Colonic mucosa (tissue), 4 donors: ENCODE data around the gene SH3TC1. TPM values are rescaled to one million over a fixed set of nuclear protein-coding genes. Genes with fewer than 3 reads are reported as not detected.

Experiments
- DNase-seq: peaks from one replicate; pipeline ENCODE4 v3.0.0-alpha.2; 2020
- H3K27ac ChIP-seq: fragments of 200-600 bp; one replicate; pipeline ENCODE4 v1.8.0; 2021
- H3K27me3 ChIP-seq: fragments of 200-600 bp; one replicate; pipeline ENCODE4 v1.8.0; 2021
- H3K36me3 ChIP-seq: fragments of 200-600 bp; one replicate; pipeline ENCODE4 v1.8.0; 2021
- H3K4me1 ChIP-seq: fragments of 200-600 bp; one replicate; pipeline ENCODE4 v1.8.0; 2021; ENCODE audit warnings: mild to moderate bottlenecking
- H3K4me3 ChIP-seq: fragments of 200-600 bp; one replicate; pipeline ENCODE4 v1.8.0; 2021
- H3K9ac ChIP-seq, 2 donors: one replicate each; pipeline ENCODE4 v1.7.0; 2013; ENCODE audit warnings: control low read depth in 2 of 2, low read depth in 2 of 2, low read length in 2 of 2
- H3K9me3 ChIP-seq: fragments of 200-600 bp; one replicate; pipeline ENCODE4 v1.8.0; 2021
- intact Hi-C: fragments of 100-400 bp; cut with DNase I; formaldehyde crosslinking; loops from one replicate; pipeline ENCODE4 v1.14.1; 2022
- total RNA-seq, 2 donors: library from RNA; stranded (reverse); fragmentation: NEBNext Ultra II Directional in 1 of 2; extraction: Animal tissue kit (Norgen Biotek cat#: 25700) in 1 of 2; gene quantifications; one replicate each; pipeline ENCODE4 v1.2.1, GENCODE V29; 2021
- TF ChIP-seq, protein P1 (sequence below): fragments of 200-600 bp; IDR thresholded peaks from one replicate; pipeline ENCODE4 v1.8.0; 2022; ENCODE audit warnings: antibody characterized with exemption, mild to moderate bottlenecking
- donor health status: healthy.
- donor health status: DM: no; HTN: no; CAD: no.
- donor health status: DM: no; HTN: no; CAD: no.

The SH3TC1 gene
- total RNA-seq, 2 donors from 2014 or later, result 10.8 to 22.5 TPM

DNA sequence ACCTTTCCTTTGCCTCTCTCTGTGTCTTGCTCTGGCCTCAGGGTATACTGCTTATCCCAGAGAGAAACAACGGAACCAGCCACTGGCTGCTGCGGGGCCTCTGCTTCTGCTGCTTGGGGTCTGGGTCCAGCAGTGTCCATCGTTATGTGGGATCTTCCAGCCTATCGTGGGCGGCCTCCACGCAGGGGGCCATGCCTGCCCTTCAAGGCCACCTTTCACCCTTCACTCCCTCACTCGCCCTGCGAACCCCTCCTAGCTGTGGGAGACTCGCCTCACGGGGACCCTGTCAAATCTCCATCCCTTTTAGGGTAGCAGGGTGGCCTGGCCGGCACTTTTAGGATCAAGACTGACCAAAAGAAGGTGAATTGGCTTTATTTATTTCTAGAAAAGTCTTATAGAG is 21.1 kb upstream of the SH3TC1 start:
- Histone ChIP-seq H3K27ac (no peak overlapping the region), H3K4me1 (peaks cover 12% of the 10 kb centered on the region), H3K9ac (no peak overlapping the region), H3K4me3 (no peak overlapping the region), H3K9me3 (no peaks in the 10 kb centered on the region), H3K27me3 (no peaks in the 10 kb centered on the region), H3K36me3 (no peaks in the 10 kb centered on the region)
- DNase-seq, result no peak
- intact Hi-C loops, result no loop called here
- TF ChIP-seq, protein P1, sequence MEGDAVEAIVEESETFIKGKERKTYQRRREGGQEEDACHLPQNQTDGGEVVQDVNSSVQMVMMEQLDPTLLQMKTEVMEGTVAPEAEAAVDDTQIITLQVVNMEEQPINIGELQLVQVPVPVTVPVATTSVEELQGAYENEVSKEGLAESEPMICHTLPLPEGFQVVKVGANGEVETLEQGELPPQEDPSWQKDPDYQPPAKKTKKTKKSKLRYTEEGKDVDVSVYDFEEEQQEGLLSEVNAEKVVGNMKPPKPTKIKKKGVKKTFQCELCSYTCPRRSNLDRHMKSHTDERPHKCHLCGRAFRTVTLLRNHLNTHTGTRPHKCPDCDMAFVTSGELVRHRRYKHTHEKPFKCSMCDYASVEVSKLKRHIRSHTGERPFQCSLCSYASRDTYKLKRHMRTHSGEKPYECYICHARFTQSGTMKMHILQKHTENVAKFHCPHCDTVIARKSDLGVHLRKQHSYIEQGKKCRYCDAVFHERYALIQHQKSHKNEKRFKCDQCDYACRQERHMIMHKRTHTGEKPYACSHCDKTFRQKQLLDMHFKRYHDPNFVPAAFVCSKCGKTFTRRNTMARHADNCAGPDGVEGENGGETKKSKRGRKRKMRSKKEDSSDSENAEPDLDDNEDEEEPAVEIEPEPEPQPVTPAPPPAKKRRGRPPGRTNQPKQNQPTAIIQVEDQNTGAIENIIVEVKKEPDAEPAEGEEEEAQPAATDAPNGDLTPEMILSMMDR, result no peak

DNA sequence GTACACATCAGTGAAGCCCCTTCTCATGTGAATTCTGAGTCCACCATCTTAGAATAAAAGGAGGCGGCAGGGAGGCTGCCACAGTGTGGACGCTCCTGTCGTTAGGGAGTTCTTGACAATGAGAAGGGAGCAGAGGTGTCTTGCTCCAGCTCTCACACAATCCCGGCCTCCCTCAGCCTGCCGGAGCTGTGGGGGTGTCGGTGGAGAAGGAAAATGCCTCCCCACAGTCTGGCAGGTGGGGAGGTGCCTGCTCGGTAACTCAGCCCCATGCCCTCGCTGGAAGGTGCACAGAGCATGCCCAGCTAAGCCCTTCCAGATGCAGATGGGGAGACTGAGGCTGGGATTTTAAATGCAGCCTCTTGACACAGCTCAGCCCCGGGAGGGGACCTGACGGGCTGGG is 20.0 kb upstream of the SH3TC1 start:
- TF ChIP-seq, protein P1, result no peak
- no peak overlapping the region for H3K4me3 ChIP-seq
- DNase-seq, result no peak
- H3K27ac ChIP-seq, result no peak overlapping the region
- H3K9me3 ChIP-seq, result no peaks in the 10 kb centered on the region
- H3K27me3 ChIP-seq, result no peaks in the 10 kb centered on the region
- peaks cover 13% of the 10 kb centered on the region for H3K4me1 ChIP-seq
- no peak overlapping the region for H3K9ac ChIP-seq
- no peaks in the 10 kb centered on the region for H3K36me3 ChIP-seq
- intact Hi-C loops, result no loop called here

DNA sequence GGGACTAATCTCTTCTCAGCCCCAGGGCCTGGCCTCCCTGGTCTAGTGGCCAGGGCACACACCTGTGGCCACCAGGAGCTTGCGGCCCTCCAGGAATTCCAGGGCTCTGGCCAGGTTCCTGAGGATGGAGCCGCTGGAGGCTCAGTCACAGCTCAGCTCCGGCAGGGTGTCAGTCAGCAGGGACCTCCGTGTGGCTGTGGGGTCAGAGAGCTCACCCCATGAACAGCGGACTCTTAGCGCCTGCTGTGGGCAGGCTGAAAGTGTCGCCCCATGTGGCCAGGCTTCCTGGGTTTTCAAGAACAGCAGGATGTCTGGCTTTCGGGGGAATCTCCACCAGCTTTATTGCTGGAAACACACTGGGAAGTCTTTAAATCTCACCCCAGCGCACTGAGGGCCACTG is 19.3 kb upstream of the SH3TC1 start:
- Histone ChIP-seq H3K4me3 (no peak overlapping the region), H3K9me3 (no peaks in the 10 kb centered on the region), H3K27ac (no peak overlapping the region), H3K36me3 (no peaks in the 10 kb centered on the region), H3K9ac (no peak overlapping the region), H3K4me1 (peaks cover 13% of the 10 kb centered on the region), H3K27me3 (no peaks in the 10 kb centered on the region)
- intact Hi-C loops, result loop anchor here (5.0 kb wide), 1 partner anchor 223 kb away; no protein-coding TSS in a partner anchor
- TF ChIP-seq, protein P1, result no peak
- DNase-seq, result no peak

DNA sequence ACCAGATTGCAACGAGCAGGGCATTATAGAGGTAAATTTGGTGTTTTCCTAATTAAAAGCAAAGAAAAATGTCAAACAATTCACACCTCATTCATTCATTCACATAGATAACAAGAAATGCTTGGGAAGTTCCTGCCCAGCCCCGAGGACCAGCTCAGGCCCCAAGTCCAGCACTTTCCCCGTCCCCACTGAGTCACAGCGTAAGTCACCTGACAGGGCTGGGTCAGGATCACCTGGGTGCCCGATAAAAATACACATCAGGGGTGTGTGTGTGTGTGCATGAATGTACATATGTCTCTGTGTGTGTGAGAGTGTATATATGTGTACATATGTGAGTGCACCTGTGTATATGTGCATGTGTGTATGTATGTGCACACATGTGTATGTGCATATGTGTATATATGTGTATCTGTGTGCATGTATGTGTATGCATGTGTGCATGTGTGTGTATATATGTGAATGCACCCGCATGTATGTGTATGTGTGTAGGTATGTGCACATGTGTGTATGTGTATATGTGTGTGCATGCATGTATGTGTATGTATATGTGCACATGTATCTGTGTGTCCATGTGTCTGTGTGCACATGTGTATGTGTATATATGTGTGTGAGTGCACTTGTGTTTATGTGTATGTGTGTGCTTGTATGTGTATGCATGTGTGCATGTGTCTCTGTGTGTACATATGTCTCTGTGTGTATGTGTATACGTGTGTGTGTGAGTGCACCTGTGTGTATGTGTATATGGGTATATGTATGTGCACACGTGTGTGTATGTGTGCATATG is 18.6 kb upstream of the SH3TC1 start:
- H3K27me3 ChIP-seq, result no peaks in the 10 kb centered on the region
- TF ChIP-seq, protein P1, result no peak
- no peaks in the 10 kb centered on the region for H3K36me3 ChIP-seq
- no peak for DNase-seq
- no peak overlapping the region for H3K27ac ChIP-seq
- H3K9me3 ChIP-seq, result no peaks in the 10 kb centered on the region
- intact Hi-C loops, result loop anchor here (5.0 kb wide), 1 partner anchor 222 kb away; no protein-coding TSS in a partner anchor
- no peak overlapping the region for H3K9ac ChIP-seq
- H3K4me1 ChIP-seq, result peaks cover 13% of the 10 kb centered on the region
- no peak overlapping the region for H3K4me3 ChIP-seq

DNA sequence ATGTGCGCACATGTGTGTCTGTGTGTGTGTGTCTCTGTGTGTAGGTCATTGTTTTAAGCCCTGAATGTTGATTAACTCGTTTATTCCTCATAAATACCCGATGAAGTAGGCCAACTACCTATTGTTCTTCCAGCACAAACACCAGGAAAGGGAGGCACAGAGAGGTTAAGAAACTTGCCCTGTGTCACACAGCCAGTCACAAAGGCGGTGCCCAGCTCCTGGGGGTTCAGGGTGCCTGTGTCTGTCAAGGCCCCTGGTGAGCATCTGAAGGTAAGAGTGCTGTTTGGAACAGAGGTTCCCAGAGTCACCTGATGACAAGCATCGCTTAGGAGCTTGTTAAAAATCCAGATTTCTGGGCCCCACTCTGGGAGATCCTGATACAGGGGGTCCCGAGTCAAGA is 18.0 kb upstream of the SH3TC1 start:
- Histone ChIP-seq H3K36me3 (no peaks in the 10 kb centered on the region), H3K9ac (no peak overlapping the region), H3K27me3 (no peaks in the 10 kb centered on the region), H3K4me1 (peaks cover 13% of the 10 kb centered on the region), H3K9me3 (no peaks in the 10 kb centered on the region), H3K27ac (no peak overlapping the region), H3K4me3 (no peak overlapping the region)
- DNase-seq, result no peak
- intact Hi-C loops, result loop anchor here (5.0 kb wide), 1 partner anchor 221 kb away; no protein-coding TSS in a partner anchor
- TF ChIP-seq, protein P1, result no peak
